HepG2 (cell line): ENCODE results near the gene NSUN5. TPM values are rescaled to one million over a fixed set of nuclear protein-coding genes. Genes with fewer than 3 reads are reported as not detected.

Experiments used
- ATAC-seq: fragments of 200-7000 bp; cut with Tn5 transposase; 3 replicates; pipeline ENCODE4 v1.9.1; 2020; ENCODE audit warnings: mild to moderate bottlenecking, moderate library complexity
- BruUV-seq: library from RNA; stranded (reverse); fragments of 400-500 nt; replicated peaks from 2 replicates; lab custom pipeline; 2021; lab: Mats Ljungman, UMichigan
- CTCF ChIA-PET: fragments of 300-600 bp; formaldehyde crosslinking; extraction: SDS; loops from one replicate; lab custom pipeline; 2021; ENCODE audit warnings: low total read pairs, inconsistent platforms, low intra/inter-chr PET ratio; lab: Yijun Ruan, JAX
- POLR2A ChIA-PET: fragments of 350-600 bp; sonication (Branson Sonifier 250); formaldehyde crosslinking; loops from one replicate; lab custom pipeline; 2020; ENCODE audit warnings: antibody characterized with exemption, inconsistent platforms; lab: Yijun Ruan, JAX
- DNase-seq: peaks from one replicate; pipeline ENCODE4 v3.0.0-alpha.2; 2015; ENCODE audit warnings: low spot score
- FAIRE-seq: peaks from 3 replicates; lab custom pipeline; 2011; peaks lifted over from hg19 to GRCh38; lab: Jason Lieb, UNC
- H2AFZ ChIP-seq: one replicate; pipeline ENCODE4 v1.6.1; 2011; ENCODE audit warnings: low read length, inconsistent platforms
- H3K27ac ChIP-seq: fragments of 300-600 bp; 3 replicates; pipeline ENCODE4 v1.8.0; 2011; ENCODE audit warnings: mixed run types, mild to moderate bottlenecking, mixed read lengths, low read length, inconsistent platforms; ENCODE audit not compliant: insufficient read depth; ENCODE audit errors: extremely low read length
- H3K27me3 ChIP-seq, 2 experiments: fragments of 200-600 bp in 1 of 2; 2 replicates in 1 of 2; 3 replicates in 1 of 2; pipeline versions ENCODE4 v1.6.0 to v1.8.0; 2011; ENCODE audit warnings: low read length in 2 of 2, mild to moderate bottlenecking in 2 of 2, moderate library complexity in 2 of 2, inconsistent platforms in 1 of 2; ENCODE audit not compliant: insufficient read depth in 2 of 2, control insufficient read depth in 1 of 2
- H3K36me3 ChIP-seq, 2 experiments: fragments of 200-600 bp in 1 of 2; replicated peaks in 1 of 2; 2 replicates in 1 of 2; 3 replicates in 1 of 2; pipeline versions ENCODE4 v1.5.1 to v1.8.0; 2011; ENCODE audit warnings: low read length in 2 of 2, inconsistent platforms in 1 of 2; ENCODE audit not compliant: insufficient read depth in 2 of 2, control insufficient read depth in 1 of 2
- H3K4me1 ChIP-seq: 2 replicates; pipeline ENCODE4 v1.5.1; 2012; ENCODE audit warnings: low read length, inconsistent platforms; ENCODE audit not compliant: insufficient read depth
- H3K4me2 ChIP-seq: 2 replicates; pipeline ENCODE4 v1.6.0; 2011; ENCODE audit warnings: low read depth, low read length, inconsistent platforms
- H3K4me3 ChIP-seq, 3 experiments: fragments of 200-600 bp in 1 of 3; sonication (generic), shearing (Covaris generic) in 1 of 3; replicated peaks in 1 of 3; 2 replicates each; pipeline ENCODE4 v1.5.1; 2011 to 2016; ENCODE audit warnings: low read length in 3 of 3, inconsistent platforms in 2 of 3, low read depth in 2 of 3, mild to moderate bottlenecking in 2 of 3, control low read depth in 1 of 3, mixed read lengths in 1 of 3; ENCODE audit not compliant: insufficient read depth in 1 of 3
- H3K79me2 ChIP-seq: one replicate; pipeline ENCODE4 v1.6.1; 2011; ENCODE audit warnings: low read length, inconsistent platforms; ENCODE audit not compliant: insufficient read depth
- H3K9ac ChIP-seq: 2 replicates; pipeline ENCODE4 v1.6.0; 2011; ENCODE audit warnings: mild to moderate bottlenecking, low read depth, low read length, inconsistent platforms; ENCODE audit not compliant: insufficient read depth
- H3K9me3 ChIP-seq: 2 replicates; pipeline ENCODE4 v1.5.1; 2012; ENCODE audit warnings: mild to moderate bottlenecking, low read length
- H4K20me1 ChIP-seq: 2 replicates; pipeline ENCODE4 v1.6.0; 2011; ENCODE audit warnings: inconsistent platforms, mild to moderate bottlenecking, low read length, moderate library complexity; ENCODE audit not compliant: insufficient read depth
- CAMTA2 ChIP-seq: sonication (generic); formaldehyde crosslinking; IDR thresholded peaks from 2 replicates; pipeline ENCODE4 v1.4.0; 2020; ENCODE audit warnings: mild to moderate bottlenecking, missing genetic modification reagents, borderline replicate concordance
- CEBPG ChIP-seq: IDR thresholded peaks from 2 replicates; pipeline ENCODE4 v1.6.1; 2016
- HMG20B ChIP-seq: conservative IDR thresholded peaks from 2 replicates; pipeline ENCODE4 v1.6.1; 2016; ENCODE audit warnings: missing genetic modification reagents, missing compliant biosample characterization
- IKZF4 ChIP-seq: sonication (generic); formaldehyde crosslinking; IDR thresholded peaks from 2 replicates; pipeline ENCODE4 v1.5.1; 2020; ENCODE audit warnings: borderline replicate concordance, mild to moderate bottlenecking, low read depth, missing genetic modification reagents; ENCODE audit errors: not compliant biosample characterization
- MAZ ChIP-seq, 2 experiments: sonication (generic) in 1 of 2; formaldehyde crosslinking in 1 of 2; IDR thresholded peaks; 2 replicates each; pipeline versions ENCODE4 v1.5.0 to v1.6.1; 2012 to 2020; ENCODE audit warnings: low read depth in 2 of 2, mild to moderate bottlenecking in 2 of 2, borderline replicate concordance in 1 of 2, improper control_type of control experiment in 1 of 2, low read length in 1 of 2, missing genetic modification reagents in 1 of 2, moderate library complexity in 1 of 2
- NAIF1 ChIP-seq: sonication (generic); formaldehyde crosslinking; IDR thresholded peaks from 2 replicates; pipeline ENCODE4 v1.5.0; 2020; ENCODE audit warnings: mild to moderate bottlenecking, missing genetic modification reagents, borderline replicate concordance
- PLSCR1 ChIP-seq: sonication (generic); formaldehyde crosslinking; IDR thresholded peaks from 2 replicates; pipeline ENCODE4 v1.5.0; 2020; ENCODE audit warnings: missing genetic modification reagents, mild to moderate bottlenecking, borderline replicate concordance
- SIX1 ChIP-seq: sonication (generic); formaldehyde crosslinking; IDR thresholded peaks from 2 replicates; pipeline ENCODE4 v1.4.0; 2020; ENCODE audit warnings: missing genetic modification reagents, borderline replicate concordance
- ZNF292 ChIP-seq: sonication (generic); formaldehyde crosslinking; IDR thresholded peaks from 2 replicates; pipeline ENCODE4 v1.8.1; 2022; ENCODE audit warnings: mild to moderate bottlenecking, low read depth, missing genetic modification reagents, borderline replicate concordance
- ZNF580 ChIP-seq: IDR thresholded peaks from 2 replicates; pipeline ENCODE4 v1.6.1; 2016; ENCODE audit warnings: low read depth, borderline replicate concordance
- WGBS: methylation state at CpG from one replicate; pipeline ENCODE4 v1.1.6; 2017; ENCODE audit warnings: low lambda C conversion rate; 5-methylcytosine and 5-hydroxymethylcytosine counted together
- in situ Hi-C: cut with HindIII; loops from 2 replicates; pipeline ENCODE4 v1.10.0; 2017; ENCODE audit warnings: low pct_unique_long_range_greater_than_20kb; ENCODE audit not compliant: extremely low pct_ligation_motif_present
- intact Hi-C: fragments of 100-400 bp; cut with micrococcal nuclease; formaldehyde crosslinking; loops from one replicate; pipeline ENCODE4 v1.10.0; 2022; ENCODE audit not compliant: unreplicated experiment
- polyA plus RNA-seq, 8 experiments: library from polyadenylated mRNA; depleted of rRNA in 3 of 8; stranded (reverse) in 7 of 8; unstranded in 1 of 8; fragments of >200 nt; fragmentation: Illumina TruSeq in 4 of 8; extraction: Trizol in 4 of 8; gene quantifications; 2 replicates each; pipeline versions ENCODE4 v1.2.1 to v1.2.3, GENCODE V29; 2011 to 2016; ENCODE audit warnings: low read depth in 4 of 8, missing spikeins in 1 of 8, mixed read lengths in 1 of 8; ENCODE audit not compliant: insufficient read depth in 1 of 8
- total RNA-seq, 5 experiments: library from RNA; depleted of rRNA; stranded (reverse); fragments of >200 nt; fragmentation: Illumina TruSeq; extraction: Trizol; gene quantifications; 2 replicates each; pipeline ENCODE4 v1.2.3, GENCODE V29; 2016; ENCODE audit warnings: low read depth in 1 of 5
- TF ChIP-seq, protein P1 (sequence below), 2 experiments: IDR thresholded peaks; 2 replicates each; pipeline ENCODE4 v1.6.1; 2011 to 2012; ENCODE audit warnings: low read length in 2 of 2, borderline replicate concordance in 1 of 2, low read depth in 1 of 2, mild to moderate bottlenecking in 1 of 2, moderate library complexity in 1 of 2
- TF ChIP-seq, protein P2 (sequence below): sonication (generic); formaldehyde crosslinking; IDR thresholded peaks from 2 replicates; pipeline ENCODE4 v1.5.1; 2020; ENCODE audit warnings: mild to moderate bottlenecking, moderate library complexity, missing genetic modification reagents
- TF ChIP-seq, protein P3 (sequence below): IDR thresholded peaks from 2 replicates; pipeline ENCODE4 v1.6.1; 2012; ENCODE audit warnings: inconsistent platforms
- TF ChIP-seq, protein P4 (sequence below): sonication (generic); formaldehyde crosslinking; IDR thresholded peaks from 2 replicates; pipeline ENCODE4 v1.8.1; 2023; ENCODE audit warnings: mild to moderate bottlenecking, missing genetic modification reagents

NSUN5 gene
- total and polyA plus RNA-seq, 2 of the 13 experiments (the other 11 are each of a cell fraction or from before 2014, with no cell fraction given): 19.9 to 35.8 TPM

- Histone ChIP-seq H3K4me1 (peaks cover 76% of the 10 kb centered on the region), H3K79me2 (no peaks in the 10 kb centered on the region), H3K9ac (peak overlapping the region; percentile 40), H3K36me3 (no peaks in the 10 kb centered on the region), H4K20me1 (no peaks in the 10 kb centered on the region), H2AFZ (no peak overlapping the region), H3K27ac (peak overlapping the region; percentile 65), H3K4me2 (peak overlapping the region; percentile 55), H3K9me3 (no peaks in the 10 kb centered on the region), H3K4me3 (peak overlapping the region in 2 of 3 experiments; percentile 29 to 32; a peak in 3 of 6 replicates), H3K27me3 (0 out of 5 replicates have a peak, but pooled peaks cover 2 to 5% of the 10 kb centered on the region in 2 experiments)
- CTCF ChIA-PET: no interaction called here
- POLR2A ChIA-PET: interaction anchor here (1.0 to 3.5 kb wide), 5 partner anchors 9 to 79 kb away, joined by 3 to 28 read pairs (median 7); no protein-coding TSS in a partner anchor
- intact Hi-C loops: no loop called here
- FAIRE-seq (peak; percentile 91), DNase-seq (peak; percentile 58), ATAC-seq (peak; percentile 68)
- WGBS: 3% methylated on average over 4 of the region's 4 CpGs
- in situ Hi-C loops: no loop called here
- no TSS peak for BruUV-seq
- TF ChIP-seq HMG20B (no peak), SIX1 (CRISPR knock-in tag) (peak; percentile 51; the same call in 1 of the 2 replicates), IKZF4 (no peak), CAMTA2 (CRISPR knock-in tag) (no peak), PLSCR1 (CRISPR knock-in tag) (no peak), MAZ (IDR thresholded peaks at IDR 0.05; ENCODE audit: borderline replicate concordance, low read depth, low read length) (no peak), MAZ (CRISPR knock-in tag; IDR thresholded peaks at IDR 0.05; ENCODE audit: low read depth) (0 out of 2 replicates have a peak, but pooled peaks have one; percentile 34), CEBPG (peak; percentile 49), ZNF580 (no peak), ZNF292 (peak; percentile 16; the same call in 1 of the 2 replicates), NAIF1 (no peak)
- TF ChIP-seq, protein P1, sequence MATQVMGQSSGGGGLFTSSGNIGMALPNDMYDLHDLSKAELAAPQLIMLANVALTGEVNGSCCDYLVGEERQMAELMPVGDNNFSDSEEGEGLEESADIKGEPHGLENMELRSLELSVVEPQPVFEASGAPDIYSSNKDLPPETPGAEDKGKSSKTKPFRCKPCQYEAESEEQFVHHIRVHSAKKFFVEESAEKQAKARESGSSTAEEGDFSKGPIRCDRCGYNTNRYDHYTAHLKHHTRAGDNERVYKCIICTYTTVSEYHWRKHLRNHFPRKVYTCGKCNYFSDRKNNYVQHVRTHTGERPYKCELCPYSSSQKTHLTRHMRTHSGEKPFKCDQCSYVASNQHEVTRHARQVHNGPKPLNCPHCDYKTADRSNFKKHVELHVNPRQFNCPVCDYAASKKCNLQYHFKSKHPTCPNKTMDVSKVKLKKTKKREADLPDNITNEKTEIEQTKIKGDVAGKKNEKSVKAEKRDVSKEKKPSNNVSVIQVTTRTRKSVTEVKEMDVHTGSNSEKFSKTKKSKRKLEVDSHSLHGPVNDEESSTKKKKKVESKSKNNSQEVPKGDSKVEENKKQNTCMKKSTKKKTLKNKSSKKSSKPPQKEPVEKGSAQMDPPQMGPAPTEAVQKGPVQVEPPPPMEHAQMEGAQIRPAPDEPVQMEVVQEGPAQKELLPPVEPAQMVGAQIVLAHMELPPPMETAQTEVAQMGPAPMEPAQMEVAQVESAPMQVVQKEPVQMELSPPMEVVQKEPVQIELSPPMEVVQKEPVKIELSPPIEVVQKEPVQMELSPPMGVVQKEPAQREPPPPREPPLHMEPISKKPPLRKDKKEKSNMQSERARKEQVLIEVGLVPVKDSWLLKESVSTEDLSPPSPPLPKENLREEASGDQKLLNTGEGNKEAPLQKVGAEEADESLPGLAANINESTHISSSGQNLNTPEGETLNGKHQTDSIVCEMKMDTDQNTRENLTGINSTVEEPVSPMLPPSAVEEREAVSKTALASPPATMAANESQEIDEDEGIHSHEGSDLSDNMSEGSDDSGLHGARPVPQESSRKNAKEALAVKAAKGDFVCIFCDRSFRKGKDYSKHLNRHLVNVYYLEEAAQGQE (IDR thresholded peaks at IDR 0.05; ENCODE audit: borderline replicate concordance in 1 of 2, low read depth in 1 of 2, low read length in 2 of 2): no peak
- TF ChIP-seq, protein P2, sequence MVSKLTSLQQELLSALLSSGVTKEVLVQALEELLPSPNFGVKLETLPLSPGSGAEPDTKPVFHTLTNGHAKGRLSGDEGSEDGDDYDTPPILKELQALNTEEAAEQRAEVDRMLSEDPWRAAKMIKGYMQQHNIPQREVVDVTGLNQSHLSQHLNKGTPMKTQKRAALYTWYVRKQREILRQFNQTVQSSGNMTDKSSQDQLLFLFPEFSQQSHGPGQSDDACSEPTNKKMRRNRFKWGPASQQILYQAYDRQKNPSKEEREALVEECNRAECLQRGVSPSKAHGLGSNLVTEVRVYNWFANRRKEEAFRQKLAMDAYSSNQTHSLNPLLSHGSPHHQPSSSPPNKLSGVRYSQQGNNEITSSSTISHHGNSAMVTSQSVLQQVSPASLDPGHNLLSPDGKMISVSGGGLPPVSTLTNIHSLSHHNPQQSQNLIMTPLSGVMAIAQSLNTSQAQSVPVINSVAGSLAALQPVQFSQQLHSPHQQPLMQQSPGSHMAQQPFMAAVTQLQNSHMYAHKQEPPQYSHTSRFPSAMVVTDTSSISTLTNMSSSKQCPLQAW (CRISPR knock-in tag): no peak
- TF ChIP-seq, protein P3, sequence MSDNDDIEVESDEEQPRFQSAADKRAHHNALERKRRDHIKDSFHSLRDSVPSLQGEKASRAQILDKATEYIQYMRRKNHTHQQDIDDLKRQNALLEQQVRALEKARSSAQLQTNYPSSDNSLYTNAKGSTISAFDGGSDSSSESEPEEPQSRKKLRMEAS: peak; percentile 7; the same call in 1 of the 2 replicates
- TF ChIP-seq, protein P4, sequence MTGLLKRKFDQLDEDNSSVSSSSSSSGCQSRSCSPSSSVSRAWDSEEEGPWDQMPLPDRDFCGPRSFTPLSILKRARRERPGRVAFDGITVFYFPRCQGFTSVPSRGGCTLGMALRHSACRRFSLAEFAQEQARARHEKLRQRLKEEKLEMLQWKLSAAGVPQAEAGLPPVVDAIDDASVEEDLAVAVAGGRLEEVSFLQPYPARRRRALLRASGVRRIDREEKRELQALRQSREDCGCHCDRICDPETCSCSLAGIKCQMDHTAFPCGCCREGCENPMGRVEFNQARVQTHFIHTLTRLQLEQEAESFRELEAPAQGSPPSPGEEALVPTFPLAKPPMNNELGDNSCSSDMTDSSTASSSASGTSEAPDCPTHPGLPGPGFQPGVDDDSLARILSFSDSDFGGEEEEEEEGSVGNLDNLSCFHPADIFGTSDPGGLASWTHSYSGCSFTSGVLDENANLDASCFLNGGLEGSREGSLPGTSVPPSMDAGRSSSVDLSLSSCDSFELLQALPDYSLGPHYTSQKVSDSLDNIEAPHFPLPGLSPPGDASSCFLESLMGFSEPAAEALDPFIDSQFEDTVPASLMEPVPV: no peak
These were observed 36.9 kb upstream of the NSUN5 start for GRCh38 chr7:73345538-73345937.
